GM23338 (cell line): Measurements from ENCODE around the gene RNF166.

Source experiments
- CREB1 ChIP-seq: fragments of 250-450 bp; sonication (Bioruptor Pico); IDR thresholded peaks from 2 replicates; pipeline ENCODE4 v1.5.0; 2020; ENCODE audit warnings: low read depth, mild to moderate bottlenecking, moderate library complexity
- EZH2 ChIP-seq: fragments of 200-600 bp; sonication (generic); IDR thresholded peaks from one replicate; pipeline ENCODE4 v1.8.0; 2017; ENCODE audit warnings: antibody characterized with exemption, mild to moderate bottlenecking, low read depth; ENCODE audit not compliant: unreplicated experiment
- JUNB ChIP-seq: IDR thresholded peaks from one replicate; pipeline ENCODE4 v1.6.1; 2016; ENCODE audit warnings: antibody characterized with exemption; ENCODE audit not compliant: unreplicated experiment
- NANOG ChIP-seq: IDR thresholded peaks from 2 replicates; pipeline ENCODE4 v1.6.1; 2016; ENCODE audit warnings: antibody characterized with exemption, borderline replicate concordance
- POLR2AphosphoS5 ChIP-seq: IDR thresholded peaks from 2 replicates; pipeline ENCODE4 v1.6.1; 2016; ENCODE audit warnings: antibody characterized with exemption, low read depth
- ZNF331 ChIP-seq: fragments of 250-450 bp; sonication (Bioruptor Pico); IDR thresholded peaks from 2 replicates; pipeline ENCODE4 v1.5.0; 2020; ENCODE audit warnings: low read depth, mild to moderate bottlenecking, moderate library complexity
- TF ChIP-seq, protein P1 (sequence below): IDR thresholded peaks from one replicate; pipeline ENCODE4 v1.6.1; 2018; ENCODE audit warnings: antibody characterized with exemption; ENCODE audit not compliant: unreplicated experiment
- TF ChIP-seq, protein P2 (sequence below), 2 experiments: fragments of 200-600 bp in 1 of 2; sonication (generic) in 1 of 2; conservative IDR thresholded peaks; 2 replicates each; pipeline versions ENCODE4 v1.5.1 to v1.6.1; 2016 to 2017; ENCODE audit warnings: antibody characterized with exemption in 2 of 2, low read depth in 2 of 2, mild to moderate bottlenecking in 2 of 2, moderate library complexity in 1 of 2

DNA sequence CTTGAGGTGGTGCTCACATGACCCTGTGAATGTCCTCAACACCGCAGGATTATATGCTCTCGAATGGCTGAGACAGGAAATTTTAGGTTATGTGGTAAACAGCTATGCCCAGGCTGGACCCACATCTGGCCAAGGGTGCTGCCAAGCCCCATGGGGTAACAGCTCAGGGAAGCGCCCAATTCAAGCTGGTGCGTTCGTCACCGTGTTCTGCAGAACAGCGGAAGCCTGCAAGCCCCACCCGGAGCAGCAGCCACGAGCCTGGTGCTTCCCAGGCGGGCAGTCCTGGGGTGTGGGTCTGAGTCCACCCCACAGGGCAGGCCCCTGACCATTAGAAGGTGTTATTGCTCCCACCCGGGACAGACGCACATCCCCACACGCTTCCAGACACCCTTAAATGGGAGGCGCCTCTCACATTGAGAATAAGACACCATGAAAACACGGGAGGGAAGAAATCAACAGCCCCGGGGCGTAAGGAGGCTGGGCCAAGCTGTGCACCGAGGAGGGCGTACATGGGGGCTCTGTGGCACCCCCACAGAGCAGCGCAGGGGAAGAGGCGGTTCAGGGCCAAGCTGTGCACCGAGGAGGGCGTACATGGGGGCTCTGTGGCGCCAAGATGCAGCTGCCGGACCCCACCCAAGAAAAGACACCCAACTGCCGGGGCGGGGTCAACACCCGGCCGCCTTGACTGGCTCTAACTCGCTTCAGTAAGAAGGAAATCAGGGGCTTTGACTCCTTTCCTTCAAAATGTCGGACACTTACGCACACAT is 52.4 kb downstream of the RNF166 start:
- TF ChIP-seq ZNF331 (CRISPR knock-in tag) (no peak), NANOG (no peak), POLR2AphosphoS5 (no peak), EZH2 (no peak), CREB1 (CRISPR knock-in tag) (no peak), JUNB (no peak)
- TF ChIP-seq, protein P1, sequence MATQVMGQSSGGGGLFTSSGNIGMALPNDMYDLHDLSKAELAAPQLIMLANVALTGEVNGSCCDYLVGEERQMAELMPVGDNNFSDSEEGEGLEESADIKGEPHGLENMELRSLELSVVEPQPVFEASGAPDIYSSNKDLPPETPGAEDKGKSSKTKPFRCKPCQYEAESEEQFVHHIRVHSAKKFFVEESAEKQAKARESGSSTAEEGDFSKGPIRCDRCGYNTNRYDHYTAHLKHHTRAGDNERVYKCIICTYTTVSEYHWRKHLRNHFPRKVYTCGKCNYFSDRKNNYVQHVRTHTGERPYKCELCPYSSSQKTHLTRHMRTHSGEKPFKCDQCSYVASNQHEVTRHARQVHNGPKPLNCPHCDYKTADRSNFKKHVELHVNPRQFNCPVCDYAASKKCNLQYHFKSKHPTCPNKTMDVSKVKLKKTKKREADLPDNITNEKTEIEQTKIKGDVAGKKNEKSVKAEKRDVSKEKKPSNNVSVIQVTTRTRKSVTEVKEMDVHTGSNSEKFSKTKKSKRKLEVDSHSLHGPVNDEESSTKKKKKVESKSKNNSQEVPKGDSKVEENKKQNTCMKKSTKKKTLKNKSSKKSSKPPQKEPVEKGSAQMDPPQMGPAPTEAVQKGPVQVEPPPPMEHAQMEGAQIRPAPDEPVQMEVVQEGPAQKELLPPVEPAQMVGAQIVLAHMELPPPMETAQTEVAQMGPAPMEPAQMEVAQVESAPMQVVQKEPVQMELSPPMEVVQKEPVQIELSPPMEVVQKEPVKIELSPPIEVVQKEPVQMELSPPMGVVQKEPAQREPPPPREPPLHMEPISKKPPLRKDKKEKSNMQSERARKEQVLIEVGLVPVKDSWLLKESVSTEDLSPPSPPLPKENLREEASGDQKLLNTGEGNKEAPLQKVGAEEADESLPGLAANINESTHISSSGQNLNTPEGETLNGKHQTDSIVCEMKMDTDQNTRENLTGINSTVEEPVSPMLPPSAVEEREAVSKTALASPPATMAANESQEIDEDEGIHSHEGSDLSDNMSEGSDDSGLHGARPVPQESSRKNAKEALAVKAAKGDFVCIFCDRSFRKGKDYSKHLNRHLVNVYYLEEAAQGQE: no peak
- TF ChIP-seq, protein P2, sequence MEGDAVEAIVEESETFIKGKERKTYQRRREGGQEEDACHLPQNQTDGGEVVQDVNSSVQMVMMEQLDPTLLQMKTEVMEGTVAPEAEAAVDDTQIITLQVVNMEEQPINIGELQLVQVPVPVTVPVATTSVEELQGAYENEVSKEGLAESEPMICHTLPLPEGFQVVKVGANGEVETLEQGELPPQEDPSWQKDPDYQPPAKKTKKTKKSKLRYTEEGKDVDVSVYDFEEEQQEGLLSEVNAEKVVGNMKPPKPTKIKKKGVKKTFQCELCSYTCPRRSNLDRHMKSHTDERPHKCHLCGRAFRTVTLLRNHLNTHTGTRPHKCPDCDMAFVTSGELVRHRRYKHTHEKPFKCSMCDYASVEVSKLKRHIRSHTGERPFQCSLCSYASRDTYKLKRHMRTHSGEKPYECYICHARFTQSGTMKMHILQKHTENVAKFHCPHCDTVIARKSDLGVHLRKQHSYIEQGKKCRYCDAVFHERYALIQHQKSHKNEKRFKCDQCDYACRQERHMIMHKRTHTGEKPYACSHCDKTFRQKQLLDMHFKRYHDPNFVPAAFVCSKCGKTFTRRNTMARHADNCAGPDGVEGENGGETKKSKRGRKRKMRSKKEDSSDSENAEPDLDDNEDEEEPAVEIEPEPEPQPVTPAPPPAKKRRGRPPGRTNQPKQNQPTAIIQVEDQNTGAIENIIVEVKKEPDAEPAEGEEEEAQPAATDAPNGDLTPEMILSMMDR (conservative IDR thresholded peaks at IDR 0.05; ENCODE audit: low read depth in 2 of 2): no peak
